ENCODE measurements around the gene IKZF1. TPM values are rescaled to one million over a fixed set of nuclear protein-coding genes. Genes with fewer than 3 reads are reported as not detected.

Gene IKZF1
- total and polyA plus RNA-seq, 9 of the 15 experiments (the other 6 are each of a cell fraction or from before 2014, with no cell fraction given), result 12.6 to 85.3 (median 44.7) TPM

GRCh38 chr7:50270531-50271018 is 33.9 kb upstream of the IKZF1 start:
- Histone ChIP-seq H3K4me1 (replicated peaks in 1 of 2; ENCODE audit: control insufficient read depth in 2 of 2, insufficient read depth in 2 of 2, low read length in 2 of 2) (peaks cover 6 to 23% of the 10 kb centered on the region in 2 experiments), H3K36me3 (ENCODE audit: control insufficient read depth, insufficient read depth, low read length) (no peaks in the 10 kb centered on the region), H3K4me3 (no peak overlapping the region), H3K79me2 (ENCODE audit: control insufficient read depth, insufficient read depth, low read length) (no peaks in the 10 kb centered on the region), H3K27ac (ENCODE audit: extremely low read depth, low read depth, low read length) (no peak overlapping the region), H3K9me1 (ENCODE audit: control insufficient read depth, insufficient read depth, low read length) (no peaks in the 10 kb centered on the region), H3K4me2 (ENCODE audit: insufficient read depth, low read length) (no peak overlapping the region), H2AFZ (ENCODE audit: low read depth, low read length) (peak overlapping the region; percentile 42; the same call in 1 of the 2 replicates), H3K9me3 (replicated peaks; ENCODE audit: control insufficient read depth, insufficient read depth, low read depth, low read length) (no peaks in the 10 kb centered on the region), H4K20me1 (replicated peaks; ENCODE audit: control insufficient read depth, insufficient read depth, low read length) (no peaks in the 10 kb centered on the region), H3K9ac (ENCODE audit: insufficient read depth in 1 of 2, low read depth in 2 of 2, low read length in 2 of 2) (no peak overlapping the region), H3K27me3 (ENCODE audit: control insufficient read depth in 2 of 2, insufficient read depth in 2 of 2, low read length in 2 of 2) (no peaks in the 10 kb centered on the region)
- ChIA-PET POLR2A (no interaction called here), CTCF (ENCODE audit: low intra/inter-chr PET ratio) (no interaction called here)
- 45% methylated on average over 5 of the region's 5 CpGs for WGBS (ENCODE audit: insufficient coverage, low coverage, missing lambda C conversion rate)
- intact Hi-C loops (cut with micrococcal nuclease), result no loop called here
- BruUV-seq (replicated peaks), result no TSS peak
- ATAC-seq, result no peak
- in situ Hi-C loops (cut with MboI), result no loop called here
- TF ChIP-seq FOXA3 (CRISPR knock-in tag; conservative IDR thresholded peaks at IDR 0.05 in 1 of 2, IDR thresholded peaks at IDR 0.05 in 1 of 2), result no peak
- no peak for TF ChIP-seq ZNF408 (CRISPR knock-in tag; IDR thresholded peaks at IDR 0.05; ENCODE audit: low read depth)
- no peak for TF ChIP-seq ATF1 (CRISPR knock-in tag; IDR thresholded peaks at IDR 0.05)
- no peak for TF ChIP-seq ATF1 (tag; IDR thresholded peaks at IDR 0.05)
- no peak for TF ChIP-seq ETV6 (IDR thresholded peaks at IDR 0.05; ENCODE audit: borderline replicate concordance in 1 of 2, low read depth in 2 of 2, low read length in 1 of 2)
- no peak for TF ChIP-seq ETV6 (CRISPR knock-in tag; IDR thresholded peaks at IDR 0.05; ENCODE audit: borderline replicate concordance)
- TF ChIP-seq GTF2B (IDR thresholded peaks at IDR 0.05; ENCODE audit: extremely low read depth, insufficient read length), result no peak
- TF ChIP-seq JUND (IDR thresholded peaks at IDR 0.05; ENCODE audit: borderline replicate concordance, low read depth, low read length), result no peak
- no peak for TF ChIP-seq JUND (tag; IDR thresholded peaks at IDR 0.05; ENCODE audit: borderline replicate concordance, low read depth, low read length)
- no peak for TF ChIP-seq ZNF717 (CRISPR knock-in tag; IDR thresholded peaks at IDR 0.05)
- no peak for TF ChIP-seq SRSF1 (IDR thresholded peaks at IDR 0.05; ENCODE audit: low read depth, low read length)
- no peak for TF ChIP-seq SRF (CRISPR knock-in tag; IDR thresholded peaks at IDR 0.05)
- no peak for TF ChIP-seq TCF7 (IDR thresholded peaks at IDR 0.05; ENCODE audit: borderline replicate concordance)
- no peak for TF ChIP-seq KAT2B (IDR thresholded peaks at IDR 0.05; ENCODE audit: low read depth, low read length)
- TF ChIP-seq AFF4 (CRISPR knock-in tag; IDR thresholded peaks at IDR 0.05), result no peak
- TF ChIP-seq NEUROD1 (IDR thresholded peaks at IDR 0.05; ENCODE audit: borderline replicate concordance, low read depth, low read length, partially characterized antibody), result no peak
- no peak for TF ChIP-seq TAF7 (tag; IDR thresholded peaks at IDR 0.05)
- no peak for TF ChIP-seq NFYB (IDR thresholded peaks at IDR 0.05; ENCODE audit: extremely low read depth, insufficient read length)
- no peak for TF ChIP-seq ZBTB8A (IDR thresholded peaks at IDR 0.05; ENCODE audit: partially characterized antibody)
- no peak for TF ChIP-seq POLR3G (IDR thresholded peaks at IDR 0.05; ENCODE audit: extremely low read depth, insufficient read length, insufficient replicate concordance)
- no peak for FAIRE-seq
- no peak for DNase-seq (ENCODE audit: extremely low read depth in 1 of 4, low spot score in 3 of 4)
